ENCODE data around the gene MED13L.

MED13L gene

DNA sequence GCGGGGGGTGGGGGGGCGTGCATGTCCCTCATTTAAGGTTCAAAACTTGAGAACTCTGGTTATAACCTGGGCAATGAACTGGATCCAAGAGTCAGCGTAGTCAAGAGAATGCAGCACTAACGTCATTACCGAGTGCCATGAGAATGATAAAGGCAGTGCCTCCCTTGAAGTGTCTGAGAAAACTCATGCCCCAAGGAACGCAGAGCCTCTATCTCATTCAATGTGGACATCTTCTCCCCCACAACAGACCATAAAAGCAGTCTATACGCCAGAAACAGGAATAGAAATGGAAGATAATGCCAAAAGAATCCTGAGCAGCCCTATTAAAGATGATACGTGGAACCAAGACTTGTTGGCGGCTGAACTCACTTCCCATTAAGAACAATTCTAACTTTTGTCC is 208.6 kb downstream of the MED13L start:
- no peak overlapping the region for H3K4me3 ChIP-seq (ENCODE audit: low read depth, low read length)
- TF ChIP-seq, protein P1, sequence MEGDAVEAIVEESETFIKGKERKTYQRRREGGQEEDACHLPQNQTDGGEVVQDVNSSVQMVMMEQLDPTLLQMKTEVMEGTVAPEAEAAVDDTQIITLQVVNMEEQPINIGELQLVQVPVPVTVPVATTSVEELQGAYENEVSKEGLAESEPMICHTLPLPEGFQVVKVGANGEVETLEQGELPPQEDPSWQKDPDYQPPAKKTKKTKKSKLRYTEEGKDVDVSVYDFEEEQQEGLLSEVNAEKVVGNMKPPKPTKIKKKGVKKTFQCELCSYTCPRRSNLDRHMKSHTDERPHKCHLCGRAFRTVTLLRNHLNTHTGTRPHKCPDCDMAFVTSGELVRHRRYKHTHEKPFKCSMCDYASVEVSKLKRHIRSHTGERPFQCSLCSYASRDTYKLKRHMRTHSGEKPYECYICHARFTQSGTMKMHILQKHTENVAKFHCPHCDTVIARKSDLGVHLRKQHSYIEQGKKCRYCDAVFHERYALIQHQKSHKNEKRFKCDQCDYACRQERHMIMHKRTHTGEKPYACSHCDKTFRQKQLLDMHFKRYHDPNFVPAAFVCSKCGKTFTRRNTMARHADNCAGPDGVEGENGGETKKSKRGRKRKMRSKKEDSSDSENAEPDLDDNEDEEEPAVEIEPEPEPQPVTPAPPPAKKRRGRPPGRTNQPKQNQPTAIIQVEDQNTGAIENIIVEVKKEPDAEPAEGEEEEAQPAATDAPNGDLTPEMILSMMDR (IDR thresholded peaks at IDR 0.05; ENCODE audit: borderline replicate concordance, insufficient read depth, low read depth, low read length) = no peak

DNA sequence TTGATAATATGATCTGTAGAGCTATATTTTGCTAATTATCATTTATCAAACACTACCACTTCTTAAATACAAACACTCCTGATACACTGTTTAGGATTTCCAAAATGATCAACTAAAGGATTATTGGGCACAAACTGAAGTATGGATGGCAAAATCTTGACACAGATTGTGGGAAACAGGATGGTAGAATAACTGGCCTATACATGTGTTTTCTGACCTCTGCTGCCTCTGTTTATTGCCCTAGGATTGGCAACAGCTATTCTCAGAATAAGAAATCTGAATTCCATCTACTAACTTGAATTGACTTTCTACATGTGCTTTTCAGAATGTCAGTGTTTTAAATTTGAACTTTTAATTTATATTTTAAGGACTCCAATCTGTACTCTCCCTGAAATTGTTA is 209.1 kb downstream of the MED13L start:
- TF ChIP-seq, protein P1 (IDR thresholded peaks at IDR 0.05; ENCODE audit: borderline replicate concordance, insufficient read depth, low read depth, low read length) = no peak
- no peak overlapping the region for H3K4me3 ChIP-seq (ENCODE audit: low read depth, low read length)

DNA sequence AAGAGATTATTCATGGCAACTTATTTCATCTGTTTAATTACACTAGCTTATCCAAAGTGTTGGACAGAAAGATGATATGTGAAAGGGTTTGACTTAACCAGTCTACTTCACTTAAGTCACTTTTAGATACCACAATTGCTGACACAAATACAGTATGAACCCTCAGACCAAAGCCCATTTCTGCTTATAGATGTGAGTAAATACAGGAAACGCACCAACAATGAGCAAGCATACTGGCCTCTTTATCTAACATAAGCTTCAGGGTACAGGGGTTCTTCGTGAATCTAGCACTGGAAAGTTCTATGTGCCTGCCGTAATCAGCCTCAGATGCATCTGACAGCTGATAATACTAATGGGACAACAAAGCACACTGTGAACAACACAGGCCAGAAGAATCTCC is 209.6 kb downstream of the MED13L start:
- H3K4me3 ChIP-seq (ENCODE audit: low read depth, low read length) = no peak overlapping the region
- TF ChIP-seq, protein P1 (IDR thresholded peaks at IDR 0.05; ENCODE audit: borderline replicate concordance, insufficient read depth, low read depth, low read length) = no peak

DNA sequence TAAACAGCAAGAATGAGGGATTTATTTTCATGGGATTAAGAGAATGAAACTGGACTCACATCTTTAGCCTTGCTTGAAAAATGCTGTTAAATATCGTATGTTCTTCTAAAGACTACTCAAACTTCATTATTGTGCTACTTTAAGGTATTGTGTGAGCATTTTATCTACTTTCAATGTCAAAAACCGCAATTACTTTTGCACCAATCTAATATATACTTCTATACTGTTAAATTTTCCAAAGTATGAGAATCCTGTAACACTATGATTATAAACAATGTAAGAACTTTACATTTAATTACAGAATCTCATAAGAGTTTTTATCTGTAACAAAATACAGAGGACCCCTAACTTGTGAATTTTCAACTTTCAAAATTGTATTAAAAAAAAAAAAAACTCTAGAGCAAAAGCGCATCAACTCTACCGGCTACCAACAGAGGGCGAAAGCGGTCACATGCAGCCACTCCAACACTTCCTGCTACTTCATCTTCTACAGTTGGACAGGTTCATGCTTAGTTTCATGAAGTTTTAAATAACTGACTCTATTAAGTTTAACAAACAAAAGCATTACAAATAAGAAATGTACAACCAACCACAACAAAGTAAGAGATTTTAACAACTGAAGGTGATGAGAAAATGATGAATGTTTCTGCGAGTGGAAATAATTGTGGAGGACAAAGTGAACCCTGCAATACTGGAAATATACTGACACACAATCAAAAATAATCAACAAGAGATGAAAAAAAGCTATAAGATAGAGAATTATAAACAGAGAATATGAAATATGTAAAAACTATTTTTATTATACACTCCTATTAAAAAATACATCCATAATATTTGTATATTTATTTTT is 210.9 kb downstream of the MED13L start:
- TF ChIP-seq, protein P1 (IDR thresholded peaks at IDR 0.05; ENCODE audit: borderline replicate concordance, insufficient read depth, low read depth, low read length) = peak; percentile 76
- H3K4me3 ChIP-seq (ENCODE audit: low read depth, low read length) = no peak overlapping the region

DNA sequence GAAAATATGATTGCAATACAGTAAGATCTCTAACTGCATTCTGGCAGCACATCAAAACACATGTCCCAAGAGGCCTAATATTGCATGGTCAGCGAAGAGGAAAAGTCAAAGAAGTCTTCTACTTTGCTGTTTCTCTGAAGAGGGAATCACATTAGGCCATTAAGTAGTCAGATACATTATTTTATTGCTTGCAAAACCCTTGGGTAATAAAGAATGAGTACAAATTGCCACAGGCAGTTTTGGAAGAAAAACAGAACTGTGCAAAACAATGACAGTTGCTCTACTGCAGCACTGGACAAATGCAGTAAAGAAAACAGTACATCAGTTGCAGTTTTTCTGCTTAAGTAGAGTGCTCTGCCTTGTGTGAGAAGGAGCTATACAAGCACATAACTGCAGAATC is 211.9 kb downstream of the MED13L start:
- no peak overlapping the region for H3K4me3 ChIP-seq (ENCODE audit: low read depth, low read length)
- TF ChIP-seq, protein P1 (IDR thresholded peaks at IDR 0.05; ENCODE audit: borderline replicate concordance, insufficient read depth, low read depth, low read length) = no peak

DNA sequence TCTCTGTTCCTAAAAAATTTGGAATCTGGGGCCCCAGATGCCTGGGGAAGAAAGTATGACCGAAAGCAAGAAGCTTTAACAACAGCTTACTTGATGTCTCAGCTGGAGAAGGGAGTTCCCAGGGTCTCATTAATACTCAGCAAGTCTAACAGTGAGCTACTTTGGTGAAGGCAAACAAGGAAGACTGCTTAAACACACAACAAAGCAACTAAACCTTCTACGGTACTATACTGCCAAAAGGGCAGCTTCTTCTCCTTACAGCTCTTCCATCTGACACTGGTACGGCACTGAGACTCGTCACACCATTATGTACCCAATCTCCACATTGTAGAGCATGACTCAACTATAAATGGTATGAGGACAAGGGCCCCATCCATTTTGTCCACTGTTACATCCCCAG is 213.0 kb downstream of the MED13L start:
- TF ChIP-seq, protein P1 (IDR thresholded peaks at IDR 0.05; ENCODE audit: borderline replicate concordance, insufficient read depth, low read depth, low read length) = no peak
- H3K4me3 ChIP-seq (ENCODE audit: low read depth, low read length) = no peak overlapping the region

DNA sequence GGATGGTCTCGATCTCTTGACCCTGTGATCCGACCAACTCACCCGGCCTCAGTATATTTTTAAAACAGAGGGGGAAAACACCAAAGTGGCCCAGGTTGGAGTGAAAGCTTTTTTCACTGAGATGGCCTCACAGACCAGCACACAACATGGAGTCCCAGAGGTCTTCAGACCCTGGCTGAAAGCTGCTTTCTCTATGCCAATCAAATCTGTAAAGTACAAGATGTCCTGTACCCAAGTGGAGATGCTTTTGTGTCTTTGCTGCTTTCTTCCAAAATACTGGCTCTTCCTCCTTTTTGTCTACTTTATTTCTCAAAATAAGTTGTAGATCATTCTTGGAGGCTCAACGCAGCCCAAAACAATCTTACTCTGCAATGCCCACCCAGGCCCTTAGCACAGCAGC is 214.8 kb downstream of the MED13L start:
- TF ChIP-seq, protein P1 (IDR thresholded peaks at IDR 0.05; ENCODE audit: borderline replicate concordance, insufficient read depth, low read depth, low read length) = no peak
- no peak overlapping the region for H3K4me3 ChIP-seq (ENCODE audit: low read depth, low read length)
